ENCODE data around the gene PEX7. TPM values are rescaled to one million over a fixed set of nuclear protein-coding genes. Genes with fewer than 3 reads are reported as not detected.
"Not testable (repeated sequence)": the region's sequence is repeated elsewhere in the genome, so short reads cannot be mapped to it uniquely, and the experiment has no call there.

The PEX7 gene
- total RNA-seq, 1 experiment from 2014 or later: 9.9 TPM

DNA sequence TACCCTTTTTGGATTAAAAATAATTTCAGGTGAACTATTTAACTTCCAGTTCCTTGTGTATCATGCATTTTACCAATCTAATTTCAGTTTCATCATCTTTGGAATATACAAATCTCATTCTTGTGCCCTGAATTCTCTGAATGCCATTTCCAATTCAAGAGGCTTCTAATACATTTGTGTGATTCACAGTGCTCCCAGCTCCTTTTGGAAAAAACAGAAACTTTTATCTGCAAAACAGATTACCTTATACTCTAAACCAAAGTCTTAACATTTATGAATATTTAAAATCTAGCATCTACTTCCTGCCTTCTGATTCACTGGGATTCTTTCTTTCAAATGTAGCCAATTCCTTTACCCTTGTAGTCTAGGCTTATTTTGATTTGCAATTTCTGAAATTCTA is 11.1 kb upstream of the PEX7 start:
- no peaks in the 10 kb centered on the region for H3K27me3 ChIP-seq (ENCODE audit: low read length)
- DNase-seq (no peak), ATAC-seq (no peak)
- no peaks in the 10 kb centered on the region for H3K9me3 ChIP-seq (ENCODE audit: low read length)
- no peaks in the 10 kb centered on the region for H3F3A ChIP-seq (ENCODE audit: low read length, unreplicated experiment)
- no peak overlapping the region for H3K4me2 ChIP-seq (ENCODE audit: low read length)
- no TSS peak for BruUV-seq (replicated peaks)
- no peaks in the 10 kb centered on the region for H3K9me2 ChIP-seq (replicated peaks; ENCODE audit: low read length)
- intact Hi-C loops (cut with micrococcal nuclease): no loop called here
- no peak overlapping the region for H3K4me3 ChIP-seq (ENCODE audit: low read length)
- no peaks in the 10 kb centered on the region for H4K20me1 ChIP-seq (ENCODE audit: low read length)
- no peaks in the 10 kb centered on the region for H3K79me2 ChIP-seq (ENCODE audit: low read length)
- TF ChIP-seq, protein P1, sequence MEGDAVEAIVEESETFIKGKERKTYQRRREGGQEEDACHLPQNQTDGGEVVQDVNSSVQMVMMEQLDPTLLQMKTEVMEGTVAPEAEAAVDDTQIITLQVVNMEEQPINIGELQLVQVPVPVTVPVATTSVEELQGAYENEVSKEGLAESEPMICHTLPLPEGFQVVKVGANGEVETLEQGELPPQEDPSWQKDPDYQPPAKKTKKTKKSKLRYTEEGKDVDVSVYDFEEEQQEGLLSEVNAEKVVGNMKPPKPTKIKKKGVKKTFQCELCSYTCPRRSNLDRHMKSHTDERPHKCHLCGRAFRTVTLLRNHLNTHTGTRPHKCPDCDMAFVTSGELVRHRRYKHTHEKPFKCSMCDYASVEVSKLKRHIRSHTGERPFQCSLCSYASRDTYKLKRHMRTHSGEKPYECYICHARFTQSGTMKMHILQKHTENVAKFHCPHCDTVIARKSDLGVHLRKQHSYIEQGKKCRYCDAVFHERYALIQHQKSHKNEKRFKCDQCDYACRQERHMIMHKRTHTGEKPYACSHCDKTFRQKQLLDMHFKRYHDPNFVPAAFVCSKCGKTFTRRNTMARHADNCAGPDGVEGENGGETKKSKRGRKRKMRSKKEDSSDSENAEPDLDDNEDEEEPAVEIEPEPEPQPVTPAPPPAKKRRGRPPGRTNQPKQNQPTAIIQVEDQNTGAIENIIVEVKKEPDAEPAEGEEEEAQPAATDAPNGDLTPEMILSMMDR (conservative IDR thresholded peaks at IDR 0.05; ENCODE audit: low read depth, low read length): no peak
- TF ChIP-seq EZH2 (IDR thresholded peaks at IDR 0.05; ENCODE audit: low read length, unreplicated experiment) (no peak), EZH2phosphoT487 (IDR thresholded peaks at IDR 0.05; ENCODE audit: borderline replicate concordance, low read length) (no peak)
- no peak overlapping the region for H3K9ac ChIP-seq (ENCODE audit: low read length)
- H3K36me3 ChIP-seq (ENCODE audit: low read depth, low read length): no peaks in the 10 kb centered on the region
- ChIA-PET CTCF (no interaction called here), POLR2A (ENCODE audit: unreplicated experiment) (no interaction called here)
- no peak overlapping the region for H2AFZ ChIP-seq (ENCODE audit: low read length)
- no peaks in the 10 kb centered on the region for H3K4me1 ChIP-seq (ENCODE audit: insufficient read depth, low read length)
- no peak overlapping the region for H3K27ac ChIP-seq (ENCODE audit: low read length)

DNA sequence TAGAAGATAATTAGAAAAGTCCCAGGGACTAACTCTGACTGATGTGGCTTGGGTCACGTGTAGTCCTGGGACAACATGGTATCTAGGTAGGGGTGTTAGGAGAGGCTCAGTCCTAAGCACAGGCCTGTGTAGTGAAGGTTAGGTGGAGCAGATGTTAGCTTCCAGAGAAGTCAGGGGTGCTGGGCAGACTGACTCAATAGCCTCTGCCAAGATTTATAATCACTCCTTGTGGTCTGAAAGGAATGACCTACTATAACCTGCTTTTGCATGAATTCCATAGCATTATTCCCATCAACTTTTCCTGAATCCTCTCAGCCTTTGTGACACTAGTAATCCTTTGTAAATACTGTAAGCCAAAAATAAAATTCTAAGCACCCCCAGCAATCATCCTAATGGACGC is 10.2 kb upstream of the PEX7 start:
- Histone ChIP-seq H4K20me1 (ENCODE audit: low read length) (no peaks in the 10 kb centered on the region), H3K27me3 (ENCODE audit: low read length) (no peaks in the 10 kb centered on the region), H3K9me3 (ENCODE audit: low read length) (no peaks in the 10 kb centered on the region), H3F3A (ENCODE audit: low read length, unreplicated experiment) (no peaks in the 10 kb centered on the region), H3K36me3 (ENCODE audit: low read depth, low read length) (no peaks in the 10 kb centered on the region), H3K4me3 (ENCODE audit: low read length) (no peak overlapping the region), H3K9me2 (replicated peaks; ENCODE audit: low read length) (no peaks in the 10 kb centered on the region), H3K79me2 (ENCODE audit: low read length) (no peaks in the 10 kb centered on the region), H3K4me1 (ENCODE audit: insufficient read depth, low read length) (no peaks in the 10 kb centered on the region), H3K9ac (ENCODE audit: low read length) (no peak overlapping the region), H3K27ac (ENCODE audit: low read length) (no peak overlapping the region), H3K4me2 (ENCODE audit: low read length) (no peak overlapping the region), H2AFZ (ENCODE audit: low read length) (no peak overlapping the region)
- CTCF ChIA-PET: no interaction called here
- POLR2A ChIA-PET (ENCODE audit: unreplicated experiment): no interaction called here
- ATAC-seq (no peak), DNase-seq (no peak)
- intact Hi-C loops (cut with micrococcal nuclease): no loop called here
- TF ChIP-seq EZH2phosphoT487 (IDR thresholded peaks at IDR 0.05; ENCODE audit: borderline replicate concordance, low read length) (no peak), EZH2 (IDR thresholded peaks at IDR 0.05; ENCODE audit: low read length, unreplicated experiment) (no peak)
- TF ChIP-seq, protein P1 (conservative IDR thresholded peaks at IDR 0.05; ENCODE audit: low read depth, low read length): no peak
- BruUV-seq (replicated peaks): no TSS peak

DNA sequence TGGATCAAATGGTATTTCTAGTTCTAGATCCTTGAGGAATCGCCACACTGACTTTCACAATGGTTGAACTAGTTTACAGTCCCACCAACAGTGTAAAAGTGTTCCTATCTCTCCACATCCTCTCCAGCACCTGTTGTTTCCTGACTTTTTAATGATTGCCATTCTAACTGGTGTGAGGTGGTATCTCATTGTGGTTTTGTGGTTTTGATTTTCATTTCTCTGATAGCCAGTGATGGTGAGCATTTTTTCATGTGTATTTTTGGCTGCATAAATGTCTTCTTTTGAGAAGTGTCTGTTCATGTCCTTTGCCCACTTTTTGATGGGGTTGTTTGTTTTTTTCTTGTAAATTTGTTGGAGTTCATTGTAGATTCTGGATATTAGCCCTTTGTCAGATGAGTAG is 6.8 kb upstream of the PEX7 start:
- H3K79me2 ChIP-seq (ENCODE audit: low read length); H2AFZ ChIP-seq (ENCODE audit: low read length); H3K36me3 ChIP-seq (ENCODE audit: low read depth, low read length); H3K4me1 ChIP-seq (ENCODE audit: insufficient read depth, low read length); H3K4me2 ChIP-seq (ENCODE audit: low read length); CTCF ChIA-PET; POLR2A ChIA-PET (ENCODE audit: unreplicated experiment); H3K27ac ChIP-seq (ENCODE audit: low read length); H3K4me3 ChIP-seq (ENCODE audit: low read length); H3K9me2 ChIP-seq (replicated peaks; ENCODE audit: low read length); H3K9me3 ChIP-seq (ENCODE audit: low read length); H3K27me3 ChIP-seq (ENCODE audit: low read length); H3K9ac ChIP-seq (ENCODE audit: low read length); BruUV-seq (replicated peaks); intact Hi-C loops (cut with micrococcal nuclease); DNase-seq; ATAC-seq; H3F3A ChIP-seq (ENCODE audit: low read length, unreplicated experiment); H4K20me1 ChIP-seq (ENCODE audit: low read length): not testable (repeated sequence)

Measured in PC-3 (cell line).